ENCODE results near the gene SPPL2A.

DNA sequence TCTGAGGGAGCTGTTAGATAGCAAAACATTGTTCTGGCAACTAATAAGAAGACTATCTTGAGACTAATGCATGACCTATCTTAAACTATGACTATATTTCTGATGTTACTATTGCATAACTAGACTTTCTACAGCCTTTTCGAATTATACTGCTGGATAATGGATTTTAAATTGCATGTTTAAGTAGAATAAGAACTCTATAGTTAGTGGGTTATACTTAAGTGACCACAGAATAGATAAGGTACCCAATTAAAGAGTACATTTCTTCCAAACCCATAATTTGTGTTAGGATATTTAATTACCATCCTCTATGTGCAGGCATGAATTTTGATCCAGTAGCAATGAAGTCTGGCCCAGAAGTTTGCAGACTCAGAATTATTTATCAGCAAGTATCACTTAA, 44.6 kb upstream of the SPPL2A start:
- TF ChIP-seq, protein P1, sequence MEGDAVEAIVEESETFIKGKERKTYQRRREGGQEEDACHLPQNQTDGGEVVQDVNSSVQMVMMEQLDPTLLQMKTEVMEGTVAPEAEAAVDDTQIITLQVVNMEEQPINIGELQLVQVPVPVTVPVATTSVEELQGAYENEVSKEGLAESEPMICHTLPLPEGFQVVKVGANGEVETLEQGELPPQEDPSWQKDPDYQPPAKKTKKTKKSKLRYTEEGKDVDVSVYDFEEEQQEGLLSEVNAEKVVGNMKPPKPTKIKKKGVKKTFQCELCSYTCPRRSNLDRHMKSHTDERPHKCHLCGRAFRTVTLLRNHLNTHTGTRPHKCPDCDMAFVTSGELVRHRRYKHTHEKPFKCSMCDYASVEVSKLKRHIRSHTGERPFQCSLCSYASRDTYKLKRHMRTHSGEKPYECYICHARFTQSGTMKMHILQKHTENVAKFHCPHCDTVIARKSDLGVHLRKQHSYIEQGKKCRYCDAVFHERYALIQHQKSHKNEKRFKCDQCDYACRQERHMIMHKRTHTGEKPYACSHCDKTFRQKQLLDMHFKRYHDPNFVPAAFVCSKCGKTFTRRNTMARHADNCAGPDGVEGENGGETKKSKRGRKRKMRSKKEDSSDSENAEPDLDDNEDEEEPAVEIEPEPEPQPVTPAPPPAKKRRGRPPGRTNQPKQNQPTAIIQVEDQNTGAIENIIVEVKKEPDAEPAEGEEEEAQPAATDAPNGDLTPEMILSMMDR (CRISPR knock-in tag; IDR thresholded peaks at IDR 0.05) = no peak
- no peak for TF ChIP-seq ZNF121 (CRISPR knock-in tag; IDR thresholded peaks at IDR 0.05)

All from HepG2 (cell line).